GM23338 (cell line): ENCODE measurements around the gene RHBDF2. TPM values are rescaled to one million over a fixed set of nuclear protein-coding genes. Genes with fewer than 3 reads are reported as not detected.

Experiments
- ATAC-seq: fragments of 200-7000 bp; cut with Tn5 transposase; 3 replicates; pipeline ENCODE4 v1.9.1; 2020
- DNase-seq: peaks from one replicate; pipeline ENCODE4 v3.0.0-alpha.2; 2015; ENCODE audit warnings: low spot score
- H2AFZ ChIP-seq: fragments of 200-600 bp; sonication (generic); 2 replicates; pipeline ENCODE4 v1.8.0; 2016; ENCODE audit warnings: antibody characterized with exemption, mild to moderate bottlenecking, moderate library complexity
- H3F3A ChIP-seq: fragments of 200-600 bp; sonication (generic); replicated peaks from 2 replicates; pipeline ENCODE4 v1.8.0; 2017; ENCODE audit warnings: antibody characterized with exemption, mixed run types, low read depth
- H3K27ac ChIP-seq: fragments of 200-600 bp; sonication (generic); 2 replicates; pipeline ENCODE4 v1.6.1; 2016; ENCODE audit warnings: low read depth
- H3K27me3 ChIP-seq: fragments of 200-600 bp; sonication (generic); 2 replicates; pipeline ENCODE4 v1.8.0; 2016; ENCODE audit warnings: mild to moderate bottlenecking, mixed run types, moderate library complexity; ENCODE audit not compliant: insufficient read depth
- H3K36me3 ChIP-seq: fragments of 200-600 bp; sonication (generic); 2 replicates; pipeline ENCODE4 v1.8.0; 2016; ENCODE audit warnings: mild to moderate bottlenecking; ENCODE audit not compliant: insufficient read depth
- H3K4me1 ChIP-seq: fragments of 200-600 bp; sonication (generic); 2 replicates; pipeline ENCODE4 v1.8.0; 2016; ENCODE audit warnings: mild to moderate bottlenecking, moderate library complexity; ENCODE audit not compliant: insufficient read depth
- H3K4me2 ChIP-seq: fragments of 200-600 bp; sonication (generic); 2 replicates; pipeline ENCODE4 v1.7.1; 2017; ENCODE audit warnings: mixed run types
- H3K4me3 ChIP-seq: fragments of 200-600 bp; sonication (generic); 2 replicates; pipeline ENCODE4 v1.6.1; 2016; ENCODE audit warnings: mixed run types
- H3K79me2 ChIP-seq: fragments of 200-600 bp; sonication (generic); replicated peaks from 2 replicates; pipeline ENCODE4 v1.8.0; 2017; ENCODE audit warnings: mild to moderate bottlenecking; ENCODE audit not compliant: insufficient read depth
- H3K9me2 ChIP-seq: fragments of 200-600 bp; sonication (generic); 2 replicates; pipeline ENCODE4 v1.8.0; 2017; ENCODE audit not compliant: insufficient read depth
- H4K20me1 ChIP-seq: fragments of 200-600 bp; sonication (generic); replicated peaks from 2 replicates; pipeline ENCODE4 v1.8.0; 2017; ENCODE audit warnings: mild to moderate bottlenecking; ENCODE audit not compliant: insufficient read depth
- H3K27ac Mint-ChIP-seq: 2 replicates; pipeline ENCODE4 v1.8.0; 2020; ENCODE audit warnings: inconsistent platforms, mild to moderate bottlenecking, moderate library complexity, mixed read lengths
- H3K27me3 Mint-ChIP-seq: 3 replicates; pipeline ENCODE4 v1.8.0; 2022; ENCODE audit warnings: low read depth, mild to moderate bottlenecking, moderate library complexity, mixed read lengths, inconsistent platforms; ENCODE audit not compliant: insufficient read depth, poor library complexity
- H3K36me3 Mint-ChIP-seq: 3 replicates; pipeline ENCODE4 v1.8.0; 2021; ENCODE audit warnings: low read depth, mild to moderate bottlenecking, inconsistent platforms, moderate library complexity, mixed read lengths
- H3K4me1 Mint-ChIP-seq: 3 replicates; pipeline ENCODE4 v1.8.0; 2020; ENCODE audit warnings: mild to moderate bottlenecking, inconsistent platforms, mixed read lengths
- H3K4me3 Mint-ChIP-seq: 3 replicates; pipeline ENCODE4 v1.8.0; 2021; ENCODE audit warnings: moderate library complexity, mild to moderate bottlenecking, inconsistent platforms, mixed read lengths
- H3K9me3 Mint-ChIP-seq: 3 replicates; pipeline ENCODE4 v1.8.0; 2020; ENCODE audit warnings: moderate library complexity, mild to moderate bottlenecking, inconsistent platforms, mixed read lengths
- CTCF ChIP-seq, 2 experiments: fragments of 200-600 bp in 1 of 2; sonication (generic) in 1 of 2; conservative IDR thresholded peaks; 2 replicates each; pipeline versions ENCODE4 v1.5.1 to v1.6.1; 2016 to 2017; ENCODE audit warnings: antibody characterized with exemption in 2 of 2, low read depth in 2 of 2, mild to moderate bottlenecking in 2 of 2, moderate library complexity in 1 of 2
- ETS1 ChIP-seq: IDR thresholded peaks from 2 replicates; pipeline ENCODE4 v1.6.1; 2016; ENCODE audit warnings: antibody characterized with exemption
- JUNB ChIP-seq: IDR thresholded peaks from one replicate; pipeline ENCODE4 v1.6.1; 2016; ENCODE audit warnings: antibody characterized with exemption; ENCODE audit not compliant: unreplicated experiment
- NANOG ChIP-seq: IDR thresholded peaks from 2 replicates; pipeline ENCODE4 v1.6.1; 2016; ENCODE audit warnings: antibody characterized with exemption, borderline replicate concordance
- ZNF462 ChIP-seq: fragments of 250-450 bp; sonication (Bioruptor Pico); IDR thresholded peaks from 2 replicates; pipeline ENCODE4 v1.5.0; 2020; ENCODE audit warnings: mild to moderate bottlenecking, moderate library complexity
- polyA plus RNA-seq: library from polyadenylated mRNA; unstranded; fragments of >200 nt; fragmentation: Nextera tagmentation; extraction: Ambion mirVana; gene quantifications from 2 replicates; pipeline ENCODE4 v1.2.1, GENCODE V29; 2016
- total RNA-seq: library from RNA; depleted of rRNA; stranded (reverse); fragments of >200 nt; shearing (Covaris generic); gene quantifications from 2 replicates; pipeline ENCODE4 v1.2.3, GENCODE V29; 2014

Gene RHBDF2
- total and polyA plus RNA-seq, 2 experiments from 2014 or later, result 9.4 to 29.5 TPM

- H3K9me3 Mint-ChIP-seq, result no peaks in the 10 kb centered on the region
- Histone ChIP-seq H3K4me2 (peak overlapping the region; percentile 94), H4K20me1 (no peaks in the 10 kb centered on the region; the same call in 1 of the 2 replicates), H2AFZ (no peak overlapping the region), H3K27me3 (peaks cover 4% of the 10 kb centered on the region; the same call in 1 of the 2 replicates), H3K4me1 (peaks cover 25% of the 10 kb centered on the region; the same call in 1 of the 2 replicates), H3F3A (0 out of 2 replicates have a peak, but pooled peaks cover 3% of the 10 kb centered on the region), H3K9me2 (no peaks in the 10 kb centered on the region), H3K79me2 (peaks cover 3% of the 10 kb centered on the region; the same call in 1 of the 2 replicates), H3K27ac (no peak overlapping the region), H3K4me3 (peak overlapping the region; percentile 87), H3K36me3 (no peaks in the 10 kb centered on the region)
- no peaks in the 10 kb centered on the region for H3K36me3 Mint-ChIP-seq
- H3K4me1 Mint-ChIP-seq, result peaks cover 54% of the 10 kb centered on the region
- DNase-seq (no peak), ATAC-seq (peak; percentile 2; the same call in 2 of the 3 replicates)
- H3K27ac Mint-ChIP-seq, result no peak overlapping the region
- TF ChIP-seq JUNB, result no peak
- peaks cover 22% of the 10 kb centered on the region for H3K27me3 Mint-ChIP-seq
- H3K4me3 Mint-ChIP-seq, result peak overlapping the region; percentile 80
These were observed 1.0 kb downstream of the RHBDF2 start for GRCh38 chr17:76500074-76500746.

- Histone ChIP-seq H3K79me2 (peaks cover 3% of the 10 kb centered on the region; the same call in 1 of the 2 replicates), H3K36me3 (no peaks in the 10 kb centered on the region), H3F3A (0 out of 2 replicates have a peak, but pooled peaks cover 3% of the 10 kb centered on the region), H3K9me2 (no peaks in the 10 kb centered on the region), H3K4me2 (0 out of 2 replicates have a peak overlapping the region, but pooled peaks have one; percentile 60), H4K20me1 (peaks cover under 1% of the 10 kb centered on the region; the same call in 1 of the 2 replicates), H3K4me3 (no peak overlapping the region), H3K27me3 (peaks cover 4% of the 10 kb centered on the region; the same call in 1 of the 2 replicates), H3K27ac (no peak overlapping the region), H3K4me1 (peaks cover 25% of the 10 kb centered on the region; the same call in 1 of the 2 replicates), H2AFZ (no peak overlapping the region)
- H3K27ac Mint-ChIP-seq, result no peak overlapping the region
- peaks cover 54% of the 10 kb centered on the region for H3K4me1 Mint-ChIP-seq
- no peak for ATAC-seq
- peaks cover 22% of the 10 kb centered on the region for H3K27me3 Mint-ChIP-seq
- DNase-seq, result no peak
- no peaks in the 10 kb centered on the region for H3K9me3 Mint-ChIP-seq
- peak overlapping the region; percentile 23; the same call in 1 of the 3 replicates for H3K4me3 Mint-ChIP-seq
- no peaks in the 10 kb centered on the region for H3K36me3 Mint-ChIP-seq
- TF ChIP-seq NANOG (no peak), ZNF462 (CRISPR knock-in tag) (no peak), CTCF (conservative IDR thresholded peaks at IDR 0.05; ENCODE audit: low read depth in 2 of 2) (no peak), ETS1 (no peak)
These were observed 2.0 kb downstream of the RHBDF2 start for GRCh38 chr17:76499267-76499667.
